Putamen (tissue), 1 donor: ENCODE measurements around the gene SPDYE6.
A peak's percentile ranks its signal among the peaks of the same experiment; 100 is the strongest.
"Not testable (repeated sequence)": the region's sequence is repeated elsewhere in the genome, so short reads cannot be mapped to it uniquely, and the experiment has no call there.

Source experiments
- DNase-seq: peaks from one replicate; pipeline ENCODE4 v3.0.0-alpha.2; 2016; ENCODE audit warnings: low spot score

The SPDYE6 gene

GRCh38 chr7:102317231-102318059, 38.8 kb downstream of the SPDYE6 start:
- no peak for DNase-seq

GRCh38 chr7:102313997-102314780, 42.1 kb downstream of the SPDYE6 start:
- no peak for DNase-seq

- no peak for DNase-seq
These were observed 43.9 kb downstream of the SPDYE6 start for GRCh38 chr7:102312317-102312716.

GRCh38 chr7:102310414-102310815, 45.8 kb downstream of the SPDYE6 start:
- peak; percentile 16 for DNase-seq

- DNase-seq = peak; percentile 22
These were observed 49.1 kb downstream of the SPDYE6 start for GRCh38 chr7:102306916-102307677.

- DNase-seq = no peak
These were observed 50.6 kb downstream of the SPDYE6 start for GRCh38 chr7:102305414-102306268.

GRCh38 chr7:102304668-102305067, 51.6 kb downstream of the SPDYE6 start:
- no peak for DNase-seq

GRCh38 chr7:102303669-102304422, 52.4 kb downstream of the SPDYE6 start:
- DNase-seq = no peak

- DNase-seq = no peak
These were observed 54.2 kb downstream of the SPDYE6 start for GRCh38 chr7:102302025-102302424.

- not testable (repeated sequence) for DNase-seq
These were observed 54.9 kb downstream of the SPDYE6 start for GRCh38 chr7:102301367-102301766.

GRCh38 chr7:102300643-102301221, 55.5 kb downstream of the SPDYE6 start:
- no peak for DNase-seq

GRCh38 chr7:102297487-102298218, 58.6 kb downstream of the SPDYE6 start:
- no peak for DNase-seq

- DNase-seq = no peak
These were observed 59.7 kb downstream of the SPDYE6 start for GRCh38 chr7:102296514-102296913.

- no peak for DNase-seq
These were observed 60.1 kb downstream of the SPDYE6 start for GRCh38 chr7:102296179-102296438.
